Heart left ventricle (tissue), 13 donors: ENCODE data around the gene IFITM5.

ENCODE experiments used
- POLR2A ChIP-seq, 2 donors: fragments of 450-650 bp; IDR thresholded peaks; one replicate each; pipeline ENCODE4 v1.6.1; 2017; ENCODE audit warnings: antibody characterized with exemption in 2 of 2, mild to moderate bottlenecking in 2 of 2, moderate library complexity in 2 of 2
- TF ChIP-seq, protein P1 (sequence below), 12 donors: fragments of 200-600 bp; sonication (generic) in 4 of 12; IDR thresholded peaks; one replicate each; pipeline versions ENCODE4 v1.5.0 to v1.8.0; 2018 to 2022; ENCODE audit warnings: antibody characterized with exemption in 12 of 12, mild to moderate bottlenecking in 5 of 12
- donor health status: ischemic (EF 13 %, LVEDD 7.1; RV severe dilation, severe dysfunction).
- donor health status: DM: no; HTN: yes; CAD: no.
- donor health status: DM: no; HTN: no; CAD: no.
- donor health status: ischemic (EF 25% LVEDD 6.9; RV normal size, moderate dysfunction).
- donor health status: ischemic (EF 25% LVEDD 5.7; RV mildly dilated, moderate dysfunction).
- donor health status: ischemic (EF 35%, LVEDD 5.7; RV mildly dilated, moderate dysfunction).
- donor health status: nonischemic (EF 11% LVEDD 7.7; RV severe dilation, severe dysfunction).
- donor health status: DM: yes; HTN: yes; CAD: no.
- donor health status: PGD.
- donor health status: ischemic (EF 29% LVEDD 5.4; RV normal size, mild dysfunction).
- donor health status: nonischemic (EF 23%, LVEDD 6.1; RV moderate dilation, normal function).

DNA sequence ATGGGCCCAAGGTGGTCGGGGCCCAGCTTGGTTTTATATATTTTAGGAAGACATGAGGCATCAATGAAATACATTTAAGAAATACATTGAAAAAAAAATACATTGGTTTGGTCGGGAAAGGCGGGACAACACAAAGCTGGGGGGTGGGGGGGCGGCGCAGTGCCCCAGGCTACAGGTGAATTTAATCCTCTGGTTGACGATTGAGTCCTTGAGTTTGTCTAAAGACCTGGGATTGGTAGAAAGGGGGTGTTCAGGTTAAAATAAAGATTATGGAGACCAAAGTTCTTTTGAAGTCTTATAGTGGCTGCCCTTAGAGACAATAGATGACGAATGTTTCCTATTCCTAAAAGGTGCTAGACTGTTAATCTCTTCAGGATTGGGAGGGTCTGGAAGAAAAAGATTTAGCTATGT lies 17.6 kb upstream of the IFITM5 start:
- TF ChIP-seq, protein P1, sequence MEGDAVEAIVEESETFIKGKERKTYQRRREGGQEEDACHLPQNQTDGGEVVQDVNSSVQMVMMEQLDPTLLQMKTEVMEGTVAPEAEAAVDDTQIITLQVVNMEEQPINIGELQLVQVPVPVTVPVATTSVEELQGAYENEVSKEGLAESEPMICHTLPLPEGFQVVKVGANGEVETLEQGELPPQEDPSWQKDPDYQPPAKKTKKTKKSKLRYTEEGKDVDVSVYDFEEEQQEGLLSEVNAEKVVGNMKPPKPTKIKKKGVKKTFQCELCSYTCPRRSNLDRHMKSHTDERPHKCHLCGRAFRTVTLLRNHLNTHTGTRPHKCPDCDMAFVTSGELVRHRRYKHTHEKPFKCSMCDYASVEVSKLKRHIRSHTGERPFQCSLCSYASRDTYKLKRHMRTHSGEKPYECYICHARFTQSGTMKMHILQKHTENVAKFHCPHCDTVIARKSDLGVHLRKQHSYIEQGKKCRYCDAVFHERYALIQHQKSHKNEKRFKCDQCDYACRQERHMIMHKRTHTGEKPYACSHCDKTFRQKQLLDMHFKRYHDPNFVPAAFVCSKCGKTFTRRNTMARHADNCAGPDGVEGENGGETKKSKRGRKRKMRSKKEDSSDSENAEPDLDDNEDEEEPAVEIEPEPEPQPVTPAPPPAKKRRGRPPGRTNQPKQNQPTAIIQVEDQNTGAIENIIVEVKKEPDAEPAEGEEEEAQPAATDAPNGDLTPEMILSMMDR (IDR thresholded peaks at IDR 0.05): no peak
- no peak for TF ChIP-seq POLR2A (IDR thresholded peaks at IDR 0.05)
